GM12892 (cell line): ENCODE results near the gene DTYMK.

ENCODE experiments used
- DNase-seq: peaks from one replicate; pipeline ENCODE4 v3.0.0; 2011; ENCODE audit not compliant: insufficient read length
- FAIRE-seq: peaks from 2 replicates; lab custom pipeline; 2011; peaks lifted over from hg19 to GRCh38; lab: Jason Lieb, UNC
- POLR2A ChIP-seq: IDR thresholded peaks from 2 replicates; pipeline ENCODE4 v1.6.1; 2011; ENCODE audit warnings: low read depth, low read length, control low read depth
- POLR2AphosphoS5 ChIP-seq: IDR thresholded peaks from 2 replicates; pipeline ENCODE4 v1.6.1; 2011; ENCODE audit warnings: low read depth, low read length, control low read depth
- TAF1 ChIP-seq: IDR thresholded peaks from 2 replicates; pipeline ENCODE4 v1.6.1; 2011; ENCODE audit warnings: low read depth, mild to moderate bottlenecking, control low read depth, low read length, borderline replicate concordance

Gene DTYMK

GRCh38 chr2:241701399-241702154 lies 15.0 kb upstream of the DTYMK start, which contains the start of gene ING5:
ING5 (plus strand) TSS chr2:241702039; CDS start chr2:241702066, 27 bp downstream.
- FAIRE-seq, result peak; percentile 91
- TF ChIP-seq POLR2AphosphoS5 (peak; percentile 89), POLR2A (peak; percentile 84), TAF1 (no peak; the same call in 1 of the 2 replicates)

DNA sequence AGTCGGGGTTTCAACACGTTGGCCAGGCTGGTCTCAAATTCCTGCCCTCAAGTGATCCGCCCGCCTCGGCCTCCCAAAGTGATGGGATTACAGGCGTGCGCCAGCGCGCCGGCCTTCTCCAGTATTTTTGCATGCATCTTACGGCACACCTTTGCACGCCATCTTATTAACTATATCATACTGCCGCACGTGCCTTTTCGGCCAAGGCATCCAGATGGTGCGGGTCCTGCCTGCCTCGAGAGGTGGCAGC lies 14.5 kb upstream of the DTYMK start:
- FAIRE-seq (no peak), DNase-seq (no peak)
- TF ChIP-seq POLR2AphosphoS5 (no peak), POLR2A (no peak), TAF1 (no peak)

More at GRCh38 chr2:241701399-241702154, 15.0 kb upstream of the DTYMK start, which contains the start of gene ING5:
- DNase-seq, result peak; percentile 77

DNA sequence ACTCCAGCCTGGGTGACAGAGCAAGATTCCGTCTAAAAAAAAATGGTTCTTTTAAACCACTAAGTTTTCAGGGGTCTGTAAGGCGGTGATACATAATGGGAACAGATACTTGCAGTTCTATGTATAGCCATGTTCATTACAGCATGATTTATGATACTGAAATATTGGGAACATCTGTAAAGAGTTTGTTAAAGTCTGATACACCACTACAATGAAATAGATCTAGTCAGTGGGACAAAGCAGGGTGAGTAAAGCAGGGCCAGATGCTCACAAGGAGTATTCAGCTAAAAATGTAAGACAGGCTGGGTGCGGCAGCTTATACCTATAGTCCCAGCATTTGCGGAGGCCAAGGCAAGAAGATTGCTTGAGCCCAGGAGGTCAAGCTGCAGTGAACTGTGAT lies 9.0 kb upstream of the DTYMK start:
- no peak for TF ChIP-seq TAF1
- TF ChIP-seq POLR2AphosphoS5, result no peak
- TF ChIP-seq POLR2A, result no peak
- no peak for DNase-seq
- no peak for FAIRE-seq

- DNase-seq, result no peak
- TF ChIP-seq TAF1 (no peak), POLR2AphosphoS5 (no peak), POLR2A (no peak)
- FAIRE-seq, result no peak
Observed at GRCh38 chr2:241692448-241692847, 5.8 kb upstream of the DTYMK start.

GRCh38 chr2:241690202-241690717 lies 3.6 kb upstream of the DTYMK start:
- TF ChIP-seq POLR2A, result no peak
- no peak for TF ChIP-seq TAF1
- TF ChIP-seq POLR2AphosphoS5, result 0 out of 2 replicates have a peak, but pooled peaks have one; percentile 38
- no peak for FAIRE-seq
- no peak for DNase-seq

GRCh38 chr2:241689306-241689705 lies 2.7 kb upstream of the DTYMK start:
- DNase-seq, result no peak
- no peak for FAIRE-seq
- TF ChIP-seq TAF1, result no peak
- TF ChIP-seq POLR2AphosphoS5, result no peak
- TF ChIP-seq POLR2A, result no peak

- no peak for DNase-seq
- TF ChIP-seq POLR2AphosphoS5, result no peak
- FAIRE-seq, result no peak
Observed at GRCh38 chr2:241686324-241686649, 328 bp downstream of the DTYMK start.

DNA sequence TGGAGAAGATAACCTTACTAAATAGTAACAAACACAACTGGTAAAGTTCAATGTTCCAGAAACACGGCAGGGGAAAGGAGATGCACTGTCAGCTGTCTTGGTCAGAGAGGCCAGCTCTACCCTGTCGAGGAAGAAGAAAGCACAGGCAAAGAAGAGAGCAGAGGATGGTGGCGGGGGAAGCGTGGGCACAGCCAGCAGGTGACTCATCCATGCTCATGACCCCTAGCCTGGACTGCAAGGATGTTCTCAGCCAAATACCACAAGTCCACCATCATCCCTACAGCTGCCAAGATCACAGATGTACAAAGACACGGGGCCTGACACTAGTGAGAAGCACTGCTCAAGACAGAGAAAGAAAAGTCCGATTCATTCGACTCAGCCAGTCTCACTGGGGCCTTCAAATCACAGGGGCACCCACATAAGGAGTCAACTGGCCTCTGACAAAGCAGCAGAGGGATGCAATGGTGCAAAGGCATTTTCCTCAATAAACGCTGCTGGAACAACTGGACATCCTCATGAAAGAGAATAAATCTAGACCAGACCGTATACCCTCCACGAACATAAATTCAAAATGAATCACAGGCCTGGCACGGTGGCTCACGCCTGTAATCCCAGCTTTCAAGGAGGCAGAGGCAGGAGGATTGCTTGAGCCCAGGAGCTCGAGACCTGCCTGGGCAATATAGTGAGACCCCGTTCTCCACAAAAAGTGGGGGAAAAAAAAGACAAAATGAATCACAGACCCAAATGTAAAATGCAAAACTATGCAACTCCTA lies 5.6 kb downstream of the DTYMK start:
- DNase-seq (no peak), FAIRE-seq (no peak)
- TF ChIP-seq POLR2A (no peak), TAF1 (no peak), POLR2AphosphoS5 (no peak)

GRCh38 chr2:241680044-241680443 lies 6.6 kb downstream of the DTYMK start:
- FAIRE-seq (no peak), DNase-seq (no peak)
- TF ChIP-seq TAF1 (no peak), POLR2A (no peak), POLR2AphosphoS5 (no peak)

- TF ChIP-seq POLR2AphosphoS5 (no peak), POLR2A (0 out of 2 replicates have a peak, but pooled peaks have one; percentile 17), TAF1 (no peak)
- DNase-seq, result no peak
- FAIRE-seq, result no peak
Observed at GRCh38 chr2:241678784-241679540, 7.7 kb downstream of the DTYMK start.

DNA sequence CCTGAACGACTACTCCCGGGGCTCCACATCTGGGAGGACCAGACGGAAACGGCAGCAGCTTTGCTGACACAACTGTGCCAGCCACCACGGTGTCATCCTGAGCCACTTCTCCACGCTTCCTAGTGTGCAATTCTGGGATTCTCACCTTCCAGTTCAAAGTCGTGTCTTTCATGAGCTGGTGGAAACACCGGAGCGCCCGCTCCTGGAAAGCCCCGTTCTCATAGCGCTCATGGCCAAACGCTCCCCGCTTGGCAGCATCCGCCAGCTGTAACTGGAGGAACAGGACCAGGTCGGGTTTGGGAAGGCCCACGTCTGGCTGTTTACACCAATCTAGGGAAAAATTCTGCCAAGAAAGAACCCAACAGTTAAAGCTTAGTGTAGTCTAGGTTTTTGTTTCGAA lies 8.3 kb downstream of the DTYMK start:
- no peak for TF ChIP-seq TAF1
- TF ChIP-seq POLR2AphosphoS5, result no peak
- TF ChIP-seq POLR2A, result no peak
- FAIRE-seq, result no peak
- no peak for DNase-seq

DNA sequence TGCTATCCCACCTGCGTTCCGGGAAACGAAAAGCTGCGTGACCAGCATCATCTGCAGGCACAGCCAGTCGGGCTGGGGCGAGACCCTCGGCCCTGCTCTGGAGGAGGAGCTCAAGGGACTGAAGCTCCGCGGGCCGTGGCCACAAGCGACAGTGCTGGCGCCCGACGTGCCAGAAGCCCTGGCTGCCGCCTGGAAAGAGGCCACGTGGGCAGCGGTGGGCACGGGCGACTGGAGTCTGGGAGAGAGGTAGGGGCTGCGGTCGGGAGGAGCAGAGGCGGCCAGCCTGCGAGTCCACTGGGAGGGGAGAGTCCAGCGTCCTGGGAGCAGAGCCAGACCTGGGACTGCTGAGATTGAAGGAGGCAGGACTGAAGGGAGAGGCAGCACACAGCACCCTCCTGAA lies 9.2 kb downstream of the DTYMK start:
- FAIRE-seq, result no peak
- no peak for TF ChIP-seq POLR2A
- no peak for TF ChIP-seq POLR2AphosphoS5
- TF ChIP-seq TAF1, result no peak

More for the DNA sequence above, 9.2 kb downstream of the DTYMK start:
- DNase-seq, result no peak
